ENCODE data around the gene KCNIP3.

The KCNIP3 gene

DNA sequence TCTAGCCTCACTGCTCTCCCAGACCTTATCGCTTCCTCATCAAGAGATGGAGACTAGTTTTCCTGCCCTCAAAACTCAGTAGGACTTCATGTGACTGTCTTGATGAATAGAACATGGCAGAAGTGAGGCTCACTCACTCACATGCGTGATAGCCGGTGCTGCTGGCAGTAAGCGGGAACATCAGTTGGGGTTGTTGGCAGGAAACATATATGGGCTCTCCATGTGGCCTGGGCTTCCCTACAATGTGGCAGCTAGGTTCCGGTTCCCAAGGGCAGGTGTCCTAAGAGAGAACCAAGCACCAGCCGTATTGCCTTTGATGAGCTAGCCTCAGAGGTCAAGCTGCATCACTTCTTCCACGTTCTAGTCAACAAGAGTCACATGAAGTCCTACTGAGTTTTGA lies 90.2 kb downstream of the KCNIP3 start:
- DNase-seq (ENCODE audit: low read depth in 1 of 2, low spot score in 1 of 2): no peak
- no peak overlapping the region for H3K4me3 ChIP-seq (replicated peaks; ENCODE audit: insufficient read depth, low read length)
- H3K27ac ChIP-seq (replicated peaks): no peak overlapping the region
- TF ChIP-seq SPI1 (IDR thresholded peaks at IDR 0.05; ENCODE audit: borderline replicate concordance, low read depth) (no peak), GABPA (IDR thresholded peaks at IDR 0.05; ENCODE audit: low read depth) (no peak), POLR2AphosphoS5 (IDR thresholded peaks at IDR 0.05; ENCODE audit: low read depth) (no peak), REST (IDR thresholded peaks at IDR 0.05; ENCODE audit: insufficient replicate concordance, low read depth) (no peak)
- TF ChIP-seq, protein P1, sequence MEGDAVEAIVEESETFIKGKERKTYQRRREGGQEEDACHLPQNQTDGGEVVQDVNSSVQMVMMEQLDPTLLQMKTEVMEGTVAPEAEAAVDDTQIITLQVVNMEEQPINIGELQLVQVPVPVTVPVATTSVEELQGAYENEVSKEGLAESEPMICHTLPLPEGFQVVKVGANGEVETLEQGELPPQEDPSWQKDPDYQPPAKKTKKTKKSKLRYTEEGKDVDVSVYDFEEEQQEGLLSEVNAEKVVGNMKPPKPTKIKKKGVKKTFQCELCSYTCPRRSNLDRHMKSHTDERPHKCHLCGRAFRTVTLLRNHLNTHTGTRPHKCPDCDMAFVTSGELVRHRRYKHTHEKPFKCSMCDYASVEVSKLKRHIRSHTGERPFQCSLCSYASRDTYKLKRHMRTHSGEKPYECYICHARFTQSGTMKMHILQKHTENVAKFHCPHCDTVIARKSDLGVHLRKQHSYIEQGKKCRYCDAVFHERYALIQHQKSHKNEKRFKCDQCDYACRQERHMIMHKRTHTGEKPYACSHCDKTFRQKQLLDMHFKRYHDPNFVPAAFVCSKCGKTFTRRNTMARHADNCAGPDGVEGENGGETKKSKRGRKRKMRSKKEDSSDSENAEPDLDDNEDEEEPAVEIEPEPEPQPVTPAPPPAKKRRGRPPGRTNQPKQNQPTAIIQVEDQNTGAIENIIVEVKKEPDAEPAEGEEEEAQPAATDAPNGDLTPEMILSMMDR (IDR thresholded peaks at IDR 0.05; ENCODE audit: insufficient read depth, low read length): no peak
- H3K27me3 ChIP-seq (ENCODE audit: insufficient read depth, poor library complexity, severe bottlenecking): no peaks in the 10 kb centered on the region

GRCh38 chr2:95388091-95388692 lies 91.0 kb downstream of the KCNIP3 start:
- TF ChIP-seq, protein P1 (IDR thresholded peaks at IDR 0.05; ENCODE audit: insufficient read depth, low read length): no peak
- no peak for TF ChIP-seq SPI1 (IDR thresholded peaks at IDR 0.05; ENCODE audit: borderline replicate concordance, low read depth)
- no peak for TF ChIP-seq REST (IDR thresholded peaks at IDR 0.05; ENCODE audit: insufficient replicate concordance, low read depth)
- TF ChIP-seq POLR2AphosphoS5 (IDR thresholded peaks at IDR 0.05; ENCODE audit: low read depth): no peak
- no peak for TF ChIP-seq GABPA (IDR thresholded peaks at IDR 0.05; ENCODE audit: low read depth)
- DNase-seq (ENCODE audit: low read depth in 1 of 2, low spot score in 1 of 2): no peak
- H3K27me3 ChIP-seq (ENCODE audit: insufficient read depth, poor library complexity, severe bottlenecking): no peaks in the 10 kb centered on the region
- H3K4me3 ChIP-seq (replicated peaks; ENCODE audit: insufficient read depth, low read length): no peak overlapping the region
- H3K27ac ChIP-seq (replicated peaks): no peak overlapping the region

GRCh38 chr2:95388856-95389244 lies 91.7 kb downstream of the KCNIP3 start:
- Histone ChIP-seq H3K27ac (replicated peaks) (no peak overlapping the region), H3K4me3 (replicated peaks; ENCODE audit: insufficient read depth, low read length) (no peak overlapping the region), H3K27me3 (ENCODE audit: insufficient read depth, poor library complexity, severe bottlenecking) (no peaks in the 10 kb centered on the region)
- TF ChIP-seq, protein P1 (IDR thresholded peaks at IDR 0.05; ENCODE audit: insufficient read depth, low read length): no peak
- TF ChIP-seq SPI1 (IDR thresholded peaks at IDR 0.05; ENCODE audit: borderline replicate concordance, low read depth) (no peak), REST (IDR thresholded peaks at IDR 0.05; ENCODE audit: insufficient replicate concordance, low read depth) (no peak), POLR2AphosphoS5 (IDR thresholded peaks at IDR 0.05; ENCODE audit: low read depth) (no peak), GABPA (IDR thresholded peaks at IDR 0.05; ENCODE audit: low read depth) (no peak)
- DNase-seq (ENCODE audit: low read depth in 1 of 2, low spot score in 1 of 2): no peak
